ENCODE measurements around the gene PIRT.
"Not testable (repeated sequence)": the region's sequence is repeated elsewhere in the genome, so short reads cannot be mapped to it uniquely, and the experiment has no call there.

Gene PIRT

GRCh38 chr17:10837921-10838320 lies at the start of gene PIRT:
PIRT (minus strand) TSS chr17:10838087; CDS start chr17:10825645, 12,442 bp downstream.
- Histone ChIP-seq H3K4me3 (ENCODE audit: low read length) (no peak within 1 kb of the TSS), H3K4me1 (ENCODE audit: control insufficient read depth, insufficient read depth, low read length) (peaks cover 27% of the 10 kb centered on the region), H3K27me3 (ENCODE audit: control insufficient read depth, insufficient read depth, low read length) (no peaks in the 10 kb centered on the region), H3K9ac (ENCODE audit: low read length) (no peak within 1 kb of the TSS), H3K36me3 (ENCODE audit: control insufficient read depth, insufficient read depth, low read length) (no peaks in the 10 kb centered on the region), H3K9me3 (ENCODE audit: control insufficient read depth, low read length) (no peaks in the 10 kb centered on the region)

DNA sequence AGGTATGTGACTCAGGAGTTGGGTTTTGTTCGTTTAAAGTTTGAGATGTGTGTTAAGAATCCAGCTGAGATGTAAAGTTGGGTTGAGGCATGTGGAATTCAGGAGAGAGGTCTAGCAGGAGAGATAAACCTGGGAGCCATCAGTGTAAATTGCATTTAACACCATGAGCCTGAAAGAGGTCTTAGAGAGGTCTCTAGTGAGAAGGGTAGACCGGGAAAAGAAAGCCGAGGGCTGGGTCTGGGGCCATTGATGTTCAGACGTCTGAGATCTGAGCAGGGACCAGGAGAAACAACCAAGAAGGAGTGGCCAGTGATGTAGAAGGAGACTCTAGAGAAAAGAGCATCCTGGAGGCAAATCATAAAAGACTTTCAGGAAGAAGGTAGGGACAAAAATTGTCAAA lies 44.1 kb upstream of the PIRT start:
- H3K4me3 ChIP-seq (ENCODE audit: low read length), result no peak overlapping the region
- no peaks in the 10 kb centered on the region for H3K36me3 ChIP-seq (ENCODE audit: control insufficient read depth, insufficient read depth, low read length)
- H3K4me1 ChIP-seq (ENCODE audit: control insufficient read depth, insufficient read depth, low read length), result no peaks in the 10 kb centered on the region
- H3K27me3 ChIP-seq (ENCODE audit: control insufficient read depth, insufficient read depth, low read length), result no peaks in the 10 kb centered on the region
- H3K9ac ChIP-seq (ENCODE audit: low read length), result no peak overlapping the region
- H3K9me3 ChIP-seq (ENCODE audit: control insufficient read depth, low read length), result no peaks in the 10 kb centered on the region

DNA sequence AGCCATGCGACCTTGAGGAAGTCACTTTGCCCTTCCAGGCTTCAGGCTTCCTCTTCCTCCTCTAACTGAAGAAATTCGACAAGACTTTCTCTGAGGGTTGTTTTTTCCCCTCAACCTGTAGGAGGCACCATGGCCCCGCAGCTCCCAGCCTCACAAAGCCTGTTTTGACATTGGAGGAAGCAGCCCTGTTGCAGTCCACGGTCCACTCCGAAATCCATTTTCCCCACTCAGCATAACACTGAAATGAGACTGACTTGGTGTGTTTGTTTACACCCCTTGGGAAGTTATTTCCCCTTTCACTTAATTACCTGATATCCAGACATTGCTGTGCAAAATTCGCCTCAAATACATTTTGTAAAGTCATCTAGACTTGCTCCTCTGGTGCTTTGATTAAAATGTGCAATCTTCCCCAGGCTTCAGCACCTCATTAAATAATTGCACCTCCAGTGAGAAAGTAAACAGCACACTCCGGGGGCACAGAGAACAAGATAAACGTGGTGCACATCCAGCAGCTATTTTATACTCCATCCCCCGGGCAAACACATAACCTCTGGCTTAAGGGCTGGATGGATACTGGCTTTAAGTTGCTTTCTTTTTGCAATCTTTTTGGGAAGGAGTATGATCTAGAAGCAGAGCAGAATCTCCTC lies 41.4 kb upstream of the PIRT start:
- H3K9ac ChIP-seq (ENCODE audit: low read length), result no peak overlapping the region
- H3K4me1 ChIP-seq (ENCODE audit: control insufficient read depth, insufficient read depth, low read length), result no peaks in the 10 kb centered on the region
- no peaks in the 10 kb centered on the region for H3K36me3 ChIP-seq (ENCODE audit: control insufficient read depth, insufficient read depth, low read length)
- no peaks in the 10 kb centered on the region for H3K9me3 ChIP-seq (ENCODE audit: control insufficient read depth, low read length)
- no peak overlapping the region for H3K4me3 ChIP-seq (ENCODE audit: low read length)
- H3K27me3 ChIP-seq (ENCODE audit: control insufficient read depth, insufficient read depth, low read length), result no peaks in the 10 kb centered on the region

GRCh38 chr17:10875984-10876555 lies 38.2 kb upstream of the PIRT start:
- Histone ChIP-seq H3K36me3 (ENCODE audit: control insufficient read depth, insufficient read depth, low read length) (no peaks in the 10 kb centered on the region), H3K4me1 (ENCODE audit: control insufficient read depth, insufficient read depth, low read length) (no peaks in the 10 kb centered on the region), H3K9me3 (ENCODE audit: control insufficient read depth, low read length) (no peaks in the 10 kb centered on the region), H3K27me3 (ENCODE audit: control insufficient read depth, insufficient read depth, low read length) (no peaks in the 10 kb centered on the region), H3K4me3 (ENCODE audit: low read length) (no peak overlapping the region), H3K9ac (ENCODE audit: low read length) (no peak overlapping the region)

DNA sequence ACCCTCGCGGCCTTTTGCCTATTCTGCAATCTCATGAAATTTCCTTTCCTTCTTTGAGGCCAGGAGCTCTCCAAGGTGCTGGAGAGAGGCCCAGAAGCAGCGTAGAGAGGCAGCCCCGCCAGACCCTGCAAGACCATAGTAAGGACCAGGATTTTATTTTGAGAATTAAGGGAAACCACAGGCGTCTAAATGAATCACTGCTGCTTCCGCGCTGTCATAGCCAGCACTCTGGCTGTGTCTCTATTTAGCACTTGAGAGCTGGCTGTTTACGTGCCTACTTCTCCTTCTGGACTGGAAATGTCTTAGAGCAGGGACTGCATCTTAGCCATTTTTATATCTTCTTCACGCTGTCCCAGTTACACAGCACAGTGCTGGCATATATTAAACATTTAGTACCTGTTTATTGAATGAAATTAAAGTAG lies 37.6 kb upstream of the PIRT start:
- Histone ChIP-seq H3K27me3 (ENCODE audit: control insufficient read depth, insufficient read depth, low read length) (no peaks in the 10 kb centered on the region), H3K4me3 (ENCODE audit: low read length) (no peak overlapping the region), H3K9ac (ENCODE audit: low read length) (no peak overlapping the region), H3K4me1 (ENCODE audit: control insufficient read depth, insufficient read depth, low read length) (no peaks in the 10 kb centered on the region), H3K9me3 (ENCODE audit: control insufficient read depth, low read length) (no peaks in the 10 kb centered on the region), H3K36me3 (ENCODE audit: control insufficient read depth, insufficient read depth, low read length) (no peaks in the 10 kb centered on the region)

DNA sequence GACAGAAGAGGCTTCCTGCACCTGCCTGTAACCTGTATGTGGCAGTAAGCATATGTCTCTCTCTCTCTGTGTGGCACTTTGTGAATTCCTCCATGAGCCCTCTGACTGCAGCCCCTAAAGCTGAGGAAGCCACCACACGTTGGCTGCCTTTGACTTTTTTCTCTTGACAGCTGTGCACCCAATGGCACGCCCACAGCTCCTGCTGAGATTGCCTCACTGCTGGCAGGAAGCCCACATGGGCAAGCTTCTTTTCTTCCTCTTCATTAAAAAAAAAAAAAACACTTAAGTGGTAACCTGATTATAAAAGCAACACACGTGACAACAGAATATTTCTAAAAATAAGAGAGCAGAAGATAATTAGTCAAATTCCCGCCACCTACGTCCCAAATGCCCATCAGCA lies 34.0 kb upstream of the PIRT start:
- Histone ChIP-seq H3K27me3 (ENCODE audit: control insufficient read depth, insufficient read depth, low read length) (no peaks in the 10 kb centered on the region), H3K9ac (ENCODE audit: low read length) (no peak overlapping the region), H3K36me3 (ENCODE audit: control insufficient read depth, insufficient read depth, low read length) (no peaks in the 10 kb centered on the region), H3K4me3 (ENCODE audit: low read length) (no peak overlapping the region), H3K4me1 (ENCODE audit: control insufficient read depth, insufficient read depth, low read length) (no peaks in the 10 kb centered on the region), H3K9me3 (ENCODE audit: control insufficient read depth, low read length) (no peaks in the 10 kb centered on the region)

DNA sequence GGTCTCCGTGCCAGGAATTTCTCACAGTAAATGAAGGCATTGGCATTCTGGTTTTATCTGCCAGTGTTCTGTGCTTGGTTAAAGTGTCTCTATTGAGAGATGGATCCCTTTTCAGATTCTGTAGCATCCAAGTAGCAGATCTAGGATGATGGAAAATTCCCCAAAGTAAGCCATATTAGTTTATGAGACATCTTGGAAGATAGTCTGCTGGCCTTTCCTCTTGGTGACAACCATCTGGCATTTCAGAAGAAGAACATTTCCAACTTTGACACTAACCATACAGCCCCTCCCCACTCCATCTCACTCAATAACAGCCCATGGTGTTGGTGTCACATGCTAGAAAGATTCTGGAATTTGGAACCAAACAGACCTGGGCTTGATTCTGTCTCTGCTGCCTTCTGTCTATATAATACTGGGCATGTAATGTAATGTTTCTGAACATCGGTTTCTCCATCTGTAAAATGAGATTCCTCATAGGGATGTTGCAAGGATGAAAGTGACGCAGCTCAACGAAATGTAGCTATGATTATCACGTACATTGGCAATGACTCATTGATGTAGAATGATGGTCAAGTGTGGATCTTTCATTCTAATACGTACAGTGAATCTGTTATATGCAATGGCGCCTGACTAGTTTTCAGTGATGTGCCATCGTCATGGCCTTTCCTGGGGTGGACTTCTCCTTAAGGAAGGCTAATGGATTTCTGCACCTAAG lies 32.6 kb upstream of the PIRT start:
- Histone ChIP-seq H3K36me3 (ENCODE audit: control insufficient read depth, insufficient read depth, low read length) (no peaks in the 10 kb centered on the region), H3K4me3 (ENCODE audit: low read length) (no peak overlapping the region), H3K4me1 (ENCODE audit: control insufficient read depth, insufficient read depth, low read length) (no peaks in the 10 kb centered on the region), H3K9ac (ENCODE audit: low read length) (no peak overlapping the region), H3K27me3 (ENCODE audit: control insufficient read depth, insufficient read depth, low read length) (no peaks in the 10 kb centered on the region), H3K9me3 (ENCODE audit: control insufficient read depth, low read length) (no peaks in the 10 kb centered on the region)

- H3K27me3 ChIP-seq (ENCODE audit: control insufficient read depth, insufficient read depth, low read length); H3K9me3 ChIP-seq (ENCODE audit: control insufficient read depth, low read length); H3K9ac ChIP-seq (ENCODE audit: low read length); H3K36me3 ChIP-seq (ENCODE audit: control insufficient read depth, insufficient read depth, low read length); H3K4me1 ChIP-seq (ENCODE audit: control insufficient read depth, insufficient read depth, low read length); H3K4me3 ChIP-seq (ENCODE audit: low read length): not testable (repeated sequence)
Observed at GRCh38 chr17:10868744-10869143, 30.9 kb upstream of the PIRT start.

GRCh38 chr17:10859051-10859450 lies 21.2 kb upstream of the PIRT start:
- Histone ChIP-seq H3K4me1 (ENCODE audit: control insufficient read depth, insufficient read depth, low read length) (no peaks in the 10 kb centered on the region), H3K9ac (ENCODE audit: low read length) (no peak overlapping the region), H3K27me3 (ENCODE audit: control insufficient read depth, insufficient read depth, low read length) (no peaks in the 10 kb centered on the region), H3K9me3 (ENCODE audit: control insufficient read depth, low read length) (no peaks in the 10 kb centered on the region), H3K4me3 (ENCODE audit: low read length) (no peak overlapping the region), H3K36me3 (ENCODE audit: control insufficient read depth, insufficient read depth, low read length) (no peaks in the 10 kb centered on the region)

DNA sequence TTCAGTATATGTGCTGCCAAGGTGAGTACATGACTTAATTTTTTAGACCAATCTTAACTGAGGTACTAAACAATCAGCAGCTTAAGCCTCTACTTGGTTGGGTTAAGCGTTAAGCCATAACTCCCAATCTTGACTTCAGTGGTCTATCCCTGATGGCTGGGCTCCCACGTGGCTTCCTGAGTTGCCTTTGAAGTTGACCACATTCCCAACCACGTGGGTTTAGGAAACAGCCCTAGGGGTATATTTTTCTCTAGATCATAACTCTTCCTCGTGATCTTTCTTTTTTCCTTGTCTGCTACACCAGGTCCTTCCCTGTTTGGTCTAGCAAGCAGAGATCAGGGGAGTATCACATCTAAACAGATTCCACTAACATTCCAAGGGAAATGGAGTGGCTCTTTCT lies 20.1 kb upstream of the PIRT start:
- Histone ChIP-seq H3K9ac (ENCODE audit: low read length) (no peak overlapping the region), H3K4me3 (ENCODE audit: low read length) (no peak overlapping the region), H3K27me3 (ENCODE audit: control insufficient read depth, insufficient read depth, low read length) (no peaks in the 10 kb centered on the region), H3K36me3 (ENCODE audit: control insufficient read depth, insufficient read depth, low read length) (no peaks in the 10 kb centered on the region), H3K9me3 (ENCODE audit: control insufficient read depth, low read length) (no peaks in the 10 kb centered on the region), H3K4me1 (ENCODE audit: control insufficient read depth, insufficient read depth, low read length) (no peaks in the 10 kb centered on the region)

DNA sequence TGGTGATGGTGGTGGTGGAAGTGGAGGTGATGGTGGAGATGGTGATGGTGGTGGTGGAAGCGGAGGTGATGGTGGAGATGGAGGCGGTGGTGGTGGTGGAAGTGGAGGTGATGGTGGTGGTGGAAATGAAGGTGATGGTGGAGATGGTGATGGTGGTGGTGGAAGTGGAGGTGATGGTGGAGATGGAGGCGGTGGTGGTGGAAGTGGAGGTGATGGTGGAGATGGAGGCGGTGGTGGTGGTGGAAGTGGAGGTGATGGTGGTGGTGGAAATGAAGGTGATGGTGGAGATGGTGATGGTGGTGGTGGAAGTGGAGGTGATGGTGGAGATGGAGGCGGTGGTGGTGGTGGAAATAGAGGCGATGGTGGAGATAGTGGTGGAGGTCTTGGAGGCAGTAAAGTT lies 8.7 kb upstream of the PIRT start:
- not testable (repeated sequence) for H3K27me3 ChIP-seq (ENCODE audit: control insufficient read depth, insufficient read depth, low read length); H3K9ac ChIP-seq (ENCODE audit: low read length); H3K9me3 ChIP-seq (ENCODE audit: control insufficient read depth, low read length); H3K36me3 ChIP-seq (ENCODE audit: control insufficient read depth, insufficient read depth, low read length); H3K4me3 ChIP-seq (ENCODE audit: low read length)
- peaks cover 28% of the 10 kb centered on the region for H3K4me1 ChIP-seq (ENCODE audit: control insufficient read depth, insufficient read depth, low read length)

DNA sequence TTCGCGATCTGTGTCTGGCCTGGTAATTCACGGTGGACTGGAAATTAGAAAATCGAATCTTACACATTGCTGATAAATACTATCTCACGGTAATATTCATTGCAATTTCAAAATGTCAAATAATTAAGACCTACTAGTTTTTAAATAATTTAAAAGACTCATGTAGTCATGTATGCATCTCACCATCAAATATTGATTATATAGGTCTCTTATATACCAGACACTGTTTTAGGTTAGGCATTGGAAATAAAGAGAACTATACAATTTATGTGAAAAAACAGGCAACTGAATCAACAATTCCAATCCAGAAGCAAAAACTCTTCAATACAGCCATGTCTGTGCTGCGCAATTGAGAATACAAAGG lies 7.5 kb upstream of the PIRT start:
- peaks cover 28% of the 10 kb centered on the region for H3K4me1 ChIP-seq (ENCODE audit: control insufficient read depth, insufficient read depth, low read length)
- H3K9me3 ChIP-seq (ENCODE audit: control insufficient read depth, low read length), result no peaks in the 10 kb centered on the region
- no peak overlapping the region for H3K4me3 ChIP-seq (ENCODE audit: low read length)
- H3K27me3 ChIP-seq (ENCODE audit: control insufficient read depth, insufficient read depth, low read length), result peaks cover 5% of the 10 kb centered on the region
- H3K9ac ChIP-seq (ENCODE audit: low read length), result peak overlapping the region; percentile 88
- no peaks in the 10 kb centered on the region for H3K36me3 ChIP-seq (ENCODE audit: control insufficient read depth, insufficient read depth, low read length)
